Upper lobe of left lung (tissue), 4 donors: ENCODE data around the gene DHRS7B.

Experiments
- CTCF ChIP-seq, 6 experiments: fragments of 450-650 bp in 4 of 6; fragments of 200-600 bp in 2 of 6; sonication (generic) in 2 of 6; IDR thresholded peaks; one replicate each; pipeline ENCODE4 v1.5.1; 2016 to 2019; ENCODE audit warnings: antibody characterized with exemption in 6 of 6
- EP300 ChIP-seq, 4 donors: sonication (generic); formaldehyde crosslinking; IDR thresholded peaks; one replicate each; pipeline ENCODE4 v1.5.1; 2017; ENCODE audit warnings: antibody characterized with exemption in 4 of 4, control low read depth in 2 of 4
- POLR2A ChIP-seq, 4 donors: fragments of 450-650 bp; IDR thresholded peaks; one replicate each; pipeline ENCODE4 v1.5.1; 2016 to 2017; ENCODE audit warnings: antibody characterized with exemption in 4 of 4, mild to moderate bottlenecking in 2 of 4
- POLR2AphosphoS5 ChIP-seq, 2 donors: sonication (generic); formaldehyde crosslinking; IDR thresholded peaks; one replicate each; pipeline ENCODE4 v1.5.1; 2017; ENCODE audit warnings: antibody characterized with exemption in 2 of 2

GRCh38 chr17:21168555-21168865 lies 41.7 kb downstream of the DHRS7B start:
- TF ChIP-seq CTCF (IDR thresholded peaks at IDR 0.05): no peak
- TF ChIP-seq POLR2A (IDR thresholded peaks at IDR 0.05): no peak
- no peak for TF ChIP-seq POLR2AphosphoS5 (IDR thresholded peaks at IDR 0.05)
- no peak for TF ChIP-seq EP300 (IDR thresholded peaks at IDR 0.05)
